GM21528 (cell line): ENCODE data around the gene C6orf136.

Experiments
- ATAC-seq: cut with Tn5 transposase; IDR thresholded peaks from one replicate; pipeline ENCODE4 v1.9.1; 2021; ENCODE audit warnings: mild to moderate bottlenecking, moderate library complexity; ENCODE audit not compliant: unreplicated experiment, low FRiP score

Gene C6orf136

DNA sequence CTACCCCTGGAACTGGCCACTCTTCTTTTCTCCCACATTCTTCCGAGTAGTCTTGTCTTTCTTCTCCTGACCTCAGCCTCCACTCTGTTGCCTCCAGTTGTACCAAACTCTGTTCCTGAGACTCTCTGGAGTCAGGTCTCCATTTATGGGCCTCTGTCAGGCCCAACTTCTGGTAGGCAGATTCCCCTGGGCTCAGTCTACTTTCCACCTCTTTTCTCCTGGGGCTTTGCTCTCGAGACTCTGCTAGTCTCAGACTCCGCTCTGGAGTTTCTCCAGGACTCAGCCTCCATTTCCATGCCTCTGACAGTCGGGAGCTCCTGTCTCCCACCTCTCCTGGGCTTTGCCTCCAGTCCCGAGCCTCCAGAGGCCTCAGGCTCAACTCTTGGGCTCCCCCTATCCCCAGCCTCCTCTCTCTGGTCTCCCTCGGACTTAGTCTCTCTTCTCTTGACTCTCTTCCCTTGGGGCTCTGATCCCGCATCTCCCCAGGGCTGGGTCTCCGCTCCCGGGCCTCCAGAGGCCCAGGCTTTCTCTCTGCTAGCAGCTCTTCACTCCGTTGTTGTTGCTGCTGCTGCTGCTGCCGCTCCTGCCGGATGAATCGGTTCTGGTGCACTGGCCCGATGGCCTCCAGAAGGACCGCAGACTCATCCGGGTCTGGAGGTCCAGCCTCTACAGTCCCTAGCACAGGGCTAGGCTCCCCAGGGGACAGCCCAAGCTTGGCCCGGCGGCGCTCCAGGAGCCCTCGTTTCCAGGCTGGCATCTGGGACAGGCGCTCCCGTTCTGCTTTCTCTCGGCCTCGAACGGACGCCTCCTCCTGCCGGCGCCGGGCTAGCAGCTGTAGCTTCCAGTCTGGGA lies 38.5 kb downstream of the C6orf136 start:
- ATAC-seq, result no peak

DNA sequence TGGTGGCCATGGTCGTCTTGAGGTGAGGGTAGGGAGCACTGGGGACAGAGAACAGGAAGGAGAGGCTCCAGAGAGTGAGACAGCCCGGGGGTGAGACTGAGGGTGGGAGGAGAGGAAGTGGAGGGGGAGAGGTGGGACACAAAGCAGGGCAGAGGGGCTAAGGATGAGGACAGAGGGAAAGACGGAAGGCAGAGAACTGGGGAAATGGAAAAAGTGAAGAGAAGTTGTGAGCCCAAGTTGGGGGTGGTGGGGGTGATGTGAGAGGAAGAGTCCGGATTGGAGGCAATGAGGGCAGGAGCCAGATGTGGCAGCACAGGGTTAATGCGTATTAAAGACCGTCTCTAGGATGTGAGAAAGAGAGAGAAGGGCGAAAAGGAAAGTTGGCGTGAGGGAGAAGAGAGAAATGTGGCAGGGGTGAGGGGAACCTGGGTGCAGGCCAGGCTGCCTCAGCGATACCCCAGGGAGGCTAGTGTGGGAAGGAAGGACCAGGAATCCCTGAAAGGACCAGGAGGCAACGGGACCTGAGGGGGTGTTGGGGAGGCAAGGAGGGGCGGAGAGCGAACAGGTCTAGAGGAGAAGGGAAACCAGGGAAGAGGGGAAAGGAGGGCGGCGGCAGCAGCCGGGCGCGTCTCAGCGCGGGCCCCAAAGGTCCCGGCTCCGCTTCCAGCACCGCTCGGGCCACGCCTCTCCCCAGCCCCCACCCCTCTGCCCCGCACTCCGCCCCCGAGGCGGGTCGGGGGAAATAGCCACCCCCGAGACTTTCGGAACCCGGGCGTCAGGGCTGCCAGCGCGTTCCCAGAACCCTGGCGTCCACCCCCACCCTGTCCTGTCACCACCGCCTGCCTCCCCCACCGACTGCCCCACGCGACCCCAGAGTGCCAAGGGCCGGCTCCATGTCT lies 39.3 kb downstream of the C6orf136 start, which contains the start of gene PPP1R18:
Gene PPP1R18 (minus strand): TSS at position 637 of the 899 bp plus-strand sequence. CDS start 627 bp downstream, at position 10.
- ATAC-seq, result no peak

DNA sequence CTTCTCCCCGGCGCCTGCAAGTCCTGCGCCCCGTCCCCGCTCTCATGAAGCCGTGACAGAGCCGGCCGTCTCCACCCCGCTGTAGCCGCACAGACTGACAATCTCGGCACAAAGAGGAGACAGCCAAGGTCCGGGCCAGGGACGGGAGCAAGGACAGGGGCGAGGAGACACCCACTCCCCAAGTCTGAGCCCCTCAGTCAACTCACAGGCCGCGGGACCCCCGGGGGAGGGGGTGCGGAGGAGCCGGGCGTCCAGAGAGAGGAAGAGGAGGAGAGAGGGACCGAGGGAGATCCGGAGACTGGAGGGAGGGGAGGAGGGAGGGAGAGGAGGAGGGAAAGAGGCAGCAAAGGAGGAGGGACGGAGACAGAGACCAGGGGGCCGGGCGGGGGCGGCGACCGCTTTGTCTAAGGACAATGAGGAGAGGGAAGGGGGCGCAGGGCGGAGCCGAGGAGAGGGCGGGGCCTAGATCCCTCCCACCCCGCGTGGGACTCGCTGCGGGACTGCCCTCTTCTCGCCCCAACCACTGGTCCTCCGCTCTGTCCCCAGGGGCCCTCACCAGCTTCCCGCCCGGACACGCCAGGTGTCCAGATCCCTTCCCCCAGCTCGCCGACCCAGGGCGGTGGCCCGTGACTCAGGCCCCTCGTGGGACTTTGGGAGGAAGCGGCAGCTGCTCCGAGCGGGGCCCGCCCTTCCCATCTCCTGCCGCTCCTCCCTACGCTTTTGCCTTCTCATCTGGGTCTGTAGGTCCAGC lies 40.1 kb downstream of the C6orf136 start:
- no peak for ATAC-seq

DNA sequence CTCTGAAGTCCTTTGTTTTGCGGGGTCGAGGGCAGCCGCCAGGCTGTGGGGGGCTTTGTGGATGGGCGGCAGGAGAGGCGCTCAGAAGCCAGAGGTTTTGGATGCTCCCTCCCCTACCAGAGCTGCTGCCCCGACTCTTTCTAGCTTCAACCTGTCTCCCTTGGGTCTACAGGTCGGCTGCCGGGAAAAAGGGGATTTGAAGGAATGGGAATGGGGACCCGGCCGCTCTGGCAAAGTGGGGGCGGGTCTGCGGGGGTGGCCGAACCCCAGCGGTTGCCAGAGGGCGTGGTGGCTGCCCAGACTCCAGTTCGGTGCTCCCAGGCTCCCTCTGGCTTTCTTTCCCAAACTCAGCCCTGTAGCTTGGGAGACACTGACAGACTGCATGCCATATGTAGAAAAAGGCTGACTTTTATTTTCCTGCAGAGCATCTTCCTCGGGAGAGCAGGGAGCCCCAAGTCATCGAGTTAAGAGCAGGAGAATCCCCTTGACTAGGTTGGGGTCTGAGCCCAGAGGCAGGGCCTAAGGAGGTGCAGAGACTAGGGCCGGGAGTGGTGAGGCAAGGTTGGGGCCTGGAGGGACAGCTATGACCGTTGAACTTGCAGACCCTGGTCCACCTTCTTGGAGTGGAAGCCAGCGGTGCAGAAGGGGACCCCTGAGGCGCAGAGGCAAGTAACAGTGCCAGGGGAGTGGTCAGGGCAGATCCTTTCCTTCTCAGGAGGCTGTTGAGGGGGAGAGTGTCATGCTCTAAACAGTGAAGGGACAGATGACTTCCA lies 40.9 kb downstream of the C6orf136 start:
- ATAC-seq, result no peak

DNA sequence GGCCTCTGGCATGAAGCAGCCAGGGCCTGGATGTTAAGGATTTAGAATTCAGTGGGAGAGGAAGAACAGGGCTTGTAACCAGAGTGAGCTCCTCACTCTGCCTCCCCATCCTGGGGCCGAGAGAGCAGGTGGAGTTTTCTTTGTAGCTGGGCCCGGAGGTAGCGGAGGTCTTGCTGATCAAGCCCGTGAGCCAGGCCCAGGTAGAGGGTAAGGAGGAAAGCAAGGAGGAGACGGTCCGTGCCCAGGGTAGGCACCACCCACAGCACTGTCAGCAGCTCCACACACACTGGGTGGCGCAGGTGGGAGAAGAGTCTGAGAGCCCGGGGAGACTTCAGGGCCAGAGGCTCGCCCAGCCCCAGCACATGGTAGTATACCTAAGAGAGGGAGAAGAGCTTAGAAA lies 41.6 kb downstream of the C6orf136 start:
- ATAC-seq, result no peak

DNA sequence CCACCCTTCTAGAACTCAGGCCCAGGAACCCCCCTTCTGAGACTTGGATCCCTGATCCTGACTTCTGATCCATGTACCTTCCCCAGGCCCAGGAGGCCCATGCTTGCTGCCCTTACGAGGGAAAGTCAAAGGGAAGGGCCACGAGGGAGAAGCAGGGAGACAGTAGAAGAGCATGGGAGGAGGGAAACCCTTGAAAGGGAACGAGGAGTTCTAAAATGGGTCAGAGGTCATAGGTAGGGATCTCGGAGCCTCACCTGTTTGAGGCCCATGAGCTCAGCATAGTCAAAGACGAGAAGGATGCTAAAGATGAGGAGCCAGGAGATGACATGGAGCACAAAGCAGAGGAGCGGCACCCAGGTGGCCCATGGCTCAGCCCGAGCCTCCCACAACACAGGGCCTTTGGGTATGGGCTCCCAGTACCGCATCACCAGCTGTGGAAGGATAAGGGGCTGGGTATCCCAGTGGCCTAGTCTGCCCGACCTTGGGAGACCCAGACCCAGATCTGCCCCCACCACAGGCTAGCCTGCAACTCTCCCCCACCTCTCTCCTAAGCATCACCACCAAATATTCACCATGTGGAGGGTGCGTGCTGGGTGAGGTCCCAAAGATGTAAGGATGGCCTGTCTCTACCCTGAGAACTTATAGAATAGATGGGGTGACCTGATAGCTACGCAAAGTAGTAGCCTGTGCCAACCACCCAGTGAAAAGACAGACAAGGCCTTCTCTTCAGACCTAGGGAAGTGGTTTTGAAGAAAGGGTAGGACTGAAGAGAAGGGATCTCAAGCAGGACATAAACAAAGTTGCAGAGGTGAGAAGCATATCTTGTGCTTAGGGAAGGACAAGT lies 42.3 kb downstream of the C6orf136 start:
- ATAC-seq, result no peak

DNA sequence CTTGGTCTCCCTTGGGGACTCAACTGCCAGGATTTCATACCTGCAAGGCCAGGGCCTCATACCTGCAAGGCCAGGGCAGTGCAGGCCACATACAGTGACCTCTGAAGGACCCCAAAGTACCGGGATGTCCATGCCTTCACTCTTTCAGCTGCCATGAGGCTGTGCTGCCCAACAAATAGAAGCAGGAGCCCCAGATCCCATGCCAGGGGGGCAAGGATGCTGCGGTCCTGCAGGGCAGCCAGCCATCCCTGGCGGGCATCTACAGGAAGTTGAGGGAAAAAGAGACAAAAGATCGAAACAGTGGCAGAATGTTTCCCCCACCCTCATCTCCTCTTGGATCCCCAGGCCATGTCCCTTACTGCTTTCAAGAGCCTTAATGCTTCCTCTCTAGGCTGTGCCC lies 43.1 kb downstream of the C6orf136 start:
- ATAC-seq, result no peak

DNA sequence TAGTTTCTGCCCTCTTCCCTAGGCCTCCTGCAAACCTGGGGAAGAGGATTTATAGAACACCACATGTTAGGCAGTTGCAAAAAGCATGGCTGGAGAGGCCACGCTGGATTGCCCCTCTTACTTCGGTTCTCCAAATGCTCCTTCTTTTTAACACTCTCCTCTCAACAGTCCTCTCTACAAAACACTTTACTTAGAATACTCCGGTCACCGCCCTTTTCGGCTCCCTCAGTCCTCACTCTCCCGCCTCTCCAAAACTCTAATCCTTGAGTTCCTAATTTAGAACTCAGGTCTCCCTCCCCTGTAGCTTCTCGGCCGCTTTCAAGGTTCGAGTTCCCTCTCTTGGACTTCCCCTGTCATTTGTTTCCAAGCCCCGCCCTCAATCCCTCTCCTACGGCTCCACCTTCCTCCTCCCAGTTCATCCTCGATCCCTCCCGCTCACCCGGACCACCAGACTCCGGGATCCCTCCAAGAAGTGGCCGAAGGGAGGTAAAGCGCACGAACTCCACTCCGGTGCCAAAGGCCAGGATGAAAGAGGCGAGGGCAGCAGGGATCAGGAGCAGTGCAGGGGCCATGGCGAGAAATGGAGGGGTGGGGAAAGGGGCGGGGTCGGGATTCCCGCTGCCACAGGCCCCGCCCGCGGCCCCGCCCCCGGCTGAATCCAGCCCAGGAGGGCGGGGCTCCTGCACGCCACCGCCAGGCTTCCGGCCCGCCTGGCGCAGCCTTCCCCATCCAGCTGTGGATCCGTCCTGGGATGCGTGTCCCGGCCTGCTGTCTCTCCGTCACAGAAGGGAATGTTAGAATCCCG lies 43.7 kb downstream of the C6orf136 start, which contains the start of gene NRM:
Gene NRM (minus strand): TSS at position 582 of the 805 bp plus-strand sequence. CDS start 10 bp downstream, at position 572.
- ATAC-seq, result peak; percentile 24

DNA sequence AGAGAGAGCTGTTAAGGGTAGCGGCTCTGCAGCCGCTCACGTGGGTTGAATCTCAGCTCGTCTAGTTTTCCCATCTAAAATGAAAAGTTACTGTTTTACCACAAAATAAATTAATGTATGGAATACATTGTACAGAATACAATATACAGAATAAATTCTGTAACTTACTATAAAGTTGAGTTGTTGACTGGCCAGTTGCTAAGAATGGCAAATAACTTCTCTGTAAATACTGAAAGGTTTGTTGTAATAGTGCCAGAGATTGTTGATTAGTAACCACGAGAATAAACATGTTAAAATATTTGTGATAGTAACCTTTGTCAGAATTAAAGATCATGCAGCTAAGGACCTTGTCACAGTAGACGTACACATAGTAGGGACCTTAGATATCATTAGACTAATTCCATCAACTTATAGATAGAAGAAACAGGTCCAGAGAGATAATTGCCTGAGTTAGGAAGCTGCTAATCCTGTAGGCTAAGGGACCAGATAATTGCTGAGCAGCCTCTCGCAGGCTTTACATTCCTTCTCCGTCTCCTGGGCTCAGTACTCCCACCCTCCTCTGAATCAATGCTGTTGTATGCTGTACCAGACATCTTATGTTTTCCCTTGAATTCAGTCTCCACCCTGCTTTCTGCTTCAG lies 44.4 kb downstream of the C6orf136 start:
- no peak for ATAC-seq

DNA sequence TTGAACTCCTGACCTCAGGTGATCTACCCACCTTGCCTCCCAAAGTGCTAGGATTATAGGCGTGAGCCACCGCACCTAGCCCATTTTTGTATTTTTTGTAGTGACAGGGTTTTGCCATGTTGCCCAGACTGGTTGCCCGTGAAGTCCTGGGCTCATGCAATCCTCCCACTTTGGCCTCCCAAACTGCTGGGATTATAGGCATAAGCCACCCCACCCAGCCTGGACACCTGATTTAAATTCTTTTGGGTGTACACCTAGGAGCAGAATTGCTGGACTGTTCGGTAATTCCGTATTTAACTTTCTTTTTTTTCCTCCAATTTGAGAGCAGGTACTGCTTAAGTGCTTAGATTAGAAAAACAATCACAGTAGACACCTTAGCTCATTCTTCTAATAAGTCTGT lies 49.5 kb downstream of the C6orf136 start:
- no peak for ATAC-seq

DNA sequence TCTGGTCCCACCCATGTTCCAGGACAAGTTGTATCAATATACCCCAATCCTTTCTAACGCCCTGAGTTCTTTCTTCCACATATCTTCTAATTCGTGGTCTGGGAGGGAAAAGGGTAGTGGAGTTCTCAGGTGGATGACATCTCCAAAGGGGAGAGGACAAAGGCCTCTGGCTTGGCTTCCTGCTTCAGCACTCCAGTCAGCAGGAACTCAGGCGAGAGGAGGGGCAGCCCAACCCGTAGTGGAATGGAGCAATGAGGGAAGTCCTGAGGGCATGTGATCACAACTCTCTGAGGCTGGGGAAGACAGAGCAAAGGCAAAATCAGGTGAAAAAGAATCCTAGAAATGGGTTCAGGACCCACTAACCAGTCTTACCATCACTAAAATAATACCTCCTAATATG lies 53.4 kb downstream of the C6orf136 start:
- no peak for ATAC-seq
